SK-N-MC (cell line): ENCODE measurements around the gene ACTA1.

Experiments
- EZH2 ChIP-seq: fragments of 200-600 bp; sonication (generic); IDR thresholded peaks from one replicate; pipeline ENCODE4 v1.6.1; 2017; ENCODE audit warnings: antibody characterized with exemption
- FOXP2 ChIP-seq: optimal IDR thresholded peaks from 2 replicates; pipeline ENCODE3; 2011; ENCODE audit warnings: mild to moderate bottlenecking, moderate library complexity; ENCODE audit not compliant: insufficient read depth; ENCODE audit errors: extremely low read length, control extremely low read depth
- POLR2AphosphoS5 ChIP-seq: IDR thresholded peaks from 2 replicates; pipeline ENCODE4 v1.6.1; 2012; ENCODE audit warnings: mild to moderate bottlenecking, low read depth, low read length, borderline replicate concordance

- no peak for TF ChIP-seq POLR2AphosphoS5
- TF ChIP-seq EZH2: no peak
- no peak for TF ChIP-seq FOXP2
Observed at GRCh38 chr1:229474509-229474908, 40.6 kb upstream of the ACTA1 start.
